Stimulated activated memory B cell treated with anti-CD40 and anti-IgM and Interleukin-4, amounts not matched to agents 10 μg/mL and 1 μg/mL and 100 μg/mL, for 72 hours (primary cell): ENCODE measurements around the gene CDK2.
A peak's percentile ranks its signal among the peaks of the same experiment; 100 is the strongest.

ENCODE experiments used
- ATAC-seq: fragments of 150-1000 bp; cut with Tn5 transposase; 2 replicates; pipeline ENCODE4 v1.10.0; 2021
- H3K27ac Mint-ChIP-seq: one replicate; pipeline ENCODE4 v1.8.0; 2022; ENCODE audit warnings: mild to moderate bottlenecking, mixed read lengths
- H3K27me3 Mint-ChIP-seq: one replicate; pipeline ENCODE4 v1.8.0; 2022; ENCODE audit warnings: mixed read lengths
- H3K36me3 Mint-ChIP-seq: one replicate; pipeline ENCODE4 v1.8.0; 2022; ENCODE audit warnings: mixed read lengths
- H3K4me1 Mint-ChIP-seq: one replicate; pipeline ENCODE4 v1.8.0; 2022; ENCODE audit warnings: mixed read lengths
- H3K4me3 Mint-ChIP-seq: one replicate; pipeline ENCODE4 v1.8.0; 2022; ENCODE audit warnings: mild to moderate bottlenecking, moderate library complexity, mixed read lengths
- H3K9me3 Mint-ChIP-seq: one replicate; pipeline ENCODE4 v1.8.0; 2022; ENCODE audit warnings: mixed read lengths

Gene CDK2

DNA sequence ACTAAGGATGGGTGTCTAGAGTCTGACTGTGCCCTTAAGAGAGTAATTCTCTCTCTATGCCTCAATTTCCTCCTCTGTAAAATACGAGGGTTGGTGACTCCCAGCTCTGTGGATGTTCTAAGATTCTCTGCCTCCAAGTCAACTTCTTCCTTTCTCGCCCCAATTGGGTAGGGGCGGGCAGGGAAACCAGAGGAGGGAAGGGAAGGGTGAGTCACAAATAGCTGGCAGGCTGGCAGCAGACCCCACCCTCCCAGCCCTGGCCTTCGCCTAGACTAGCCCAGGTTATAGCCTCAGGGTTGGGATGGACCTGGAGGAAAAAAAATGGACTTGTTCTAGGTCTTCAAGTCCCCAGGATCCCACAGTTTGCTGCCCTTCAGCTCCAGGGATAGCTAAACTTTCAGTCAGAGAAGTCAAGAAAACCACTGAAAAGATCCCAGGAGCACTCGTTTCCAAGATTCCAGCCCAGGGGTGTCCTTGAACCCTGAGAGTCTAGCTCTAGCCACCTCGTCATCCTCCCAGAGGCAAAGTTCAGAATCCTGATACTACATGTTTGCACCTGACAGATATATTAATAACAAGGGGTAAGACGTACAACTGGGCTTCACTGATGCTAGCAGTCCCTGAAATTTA is 33.3 kb upstream of the CDK2 start:
- peaks cover 65% of the 10 kb centered on the region for H3K4me1 Mint-ChIP-seq

DNA sequence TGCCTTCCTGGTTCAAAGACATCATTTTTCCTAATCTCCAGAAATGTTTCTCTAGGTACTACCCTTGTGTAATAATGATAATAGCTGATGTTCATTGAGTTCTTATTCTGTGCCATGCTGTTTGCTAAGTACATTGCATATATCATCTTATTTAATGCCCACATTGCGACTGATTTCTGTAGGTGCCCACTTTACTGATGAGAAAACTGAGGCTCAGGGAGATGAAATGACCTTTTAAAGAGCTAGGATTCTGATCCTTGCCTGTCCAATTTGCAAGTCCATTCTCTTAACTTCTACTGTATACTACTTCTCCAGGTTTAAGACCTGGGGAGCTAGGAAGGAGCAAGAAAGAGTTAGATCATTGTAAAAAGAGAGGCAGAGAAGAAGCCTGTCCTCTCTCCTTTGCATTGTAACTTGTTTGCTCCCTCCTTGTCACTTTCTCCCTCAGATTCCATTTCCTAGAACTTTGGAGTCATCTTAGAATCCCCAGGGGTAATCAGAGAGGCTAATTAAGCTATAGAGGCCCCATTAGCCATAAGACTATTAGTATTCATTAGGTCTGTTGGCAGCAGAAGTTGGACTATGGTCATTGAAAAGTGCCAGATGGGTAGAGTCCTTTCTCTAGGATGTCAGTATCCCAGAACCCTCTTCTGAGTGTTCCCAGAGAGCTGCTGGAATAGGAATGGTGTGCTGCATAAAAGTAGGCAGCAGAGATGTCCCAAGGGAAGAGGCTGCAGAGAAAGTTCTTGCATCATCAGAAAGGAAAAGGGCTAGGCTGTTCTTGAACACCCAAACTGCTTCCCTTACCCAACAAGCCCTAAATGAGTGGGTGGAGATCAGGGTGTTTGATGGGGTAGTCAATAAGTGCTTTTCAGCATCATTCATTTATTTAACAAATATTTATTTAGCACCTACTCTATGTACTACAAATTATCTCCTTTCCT is 32.6 kb upstream of the CDK2 start:
- no peak for ATAC-seq
- H3K27me3 Mint-ChIP-seq = no peaks in the 10 kb centered on the region
- peaks cover 63% of the 10 kb centered on the region for H3K4me1 Mint-ChIP-seq
- H3K4me3 Mint-ChIP-seq = no peak overlapping the region
- H3K27ac Mint-ChIP-seq = peak overlapping the region; percentile 68
- no peaks in the 10 kb centered on the region for H3K9me3 Mint-ChIP-seq
- peaks cover 37% of the 10 kb centered on the region for H3K36me3 Mint-ChIP-seq

More for the DNA sequence above, 33.3 kb upstream of the CDK2 start:
- H3K9me3 Mint-ChIP-seq = no peaks in the 10 kb centered on the region
- H3K36me3 Mint-ChIP-seq = peaks cover 30% of the 10 kb centered on the region
- H3K27ac Mint-ChIP-seq = peak overlapping the region; percentile 95
- peak overlapping the region; percentile 95 for H3K4me3 Mint-ChIP-seq
- no peaks in the 10 kb centered on the region for H3K27me3 Mint-ChIP-seq
- no peak for ATAC-seq

DNA sequence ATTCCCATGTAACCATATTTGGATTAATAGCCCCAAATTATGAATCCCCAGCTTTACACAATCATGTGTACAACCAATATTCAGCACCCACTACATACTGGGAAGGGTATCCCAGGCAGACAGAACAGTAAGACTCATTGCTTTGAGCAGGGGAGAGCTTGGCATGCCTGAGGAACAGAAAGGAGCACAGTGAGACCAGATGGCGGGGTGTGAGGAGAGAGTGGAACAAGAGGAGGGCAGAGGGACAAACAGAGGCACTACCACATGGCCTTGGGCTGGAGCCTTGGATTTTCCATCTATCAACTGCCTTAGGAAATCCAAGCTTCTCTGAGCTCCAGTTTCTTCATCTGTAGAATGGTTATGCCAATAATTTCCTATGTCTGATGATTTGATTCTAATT is 31.9 kb upstream of the CDK2 start:
- Mint-ChIP-seq H3K9me3 (no peaks in the 10 kb centered on the region), H3K36me3 (peaks cover 40% of the 10 kb centered on the region)

GRCh38 chr12:55935738-55936151 is 30.9 kb upstream of the CDK2 start:
- H3K4me3 Mint-ChIP-seq = no peak overlapping the region
- H3K27me3 Mint-ChIP-seq = no peaks in the 10 kb centered on the region
- H3K4me1 Mint-ChIP-seq = peaks cover 58% of the 10 kb centered on the region
- H3K27ac Mint-ChIP-seq = no peak overlapping the region
- H3K9me3 Mint-ChIP-seq = no peaks in the 10 kb centered on the region
- no peak for ATAC-seq
- peaks cover 49% of the 10 kb centered on the region for H3K36me3 Mint-ChIP-seq

More for the DNA sequence above, 31.9 kb upstream of the CDK2 start:
- peak overlapping the region; percentile 68 for H3K27ac Mint-ChIP-seq
- peaks cover 58% of the 10 kb centered on the region for H3K4me1 Mint-ChIP-seq
- ATAC-seq = no peak
- no peak overlapping the region for H3K4me3 Mint-ChIP-seq
- no peaks in the 10 kb centered on the region for H3K27me3 Mint-ChIP-seq

DNA sequence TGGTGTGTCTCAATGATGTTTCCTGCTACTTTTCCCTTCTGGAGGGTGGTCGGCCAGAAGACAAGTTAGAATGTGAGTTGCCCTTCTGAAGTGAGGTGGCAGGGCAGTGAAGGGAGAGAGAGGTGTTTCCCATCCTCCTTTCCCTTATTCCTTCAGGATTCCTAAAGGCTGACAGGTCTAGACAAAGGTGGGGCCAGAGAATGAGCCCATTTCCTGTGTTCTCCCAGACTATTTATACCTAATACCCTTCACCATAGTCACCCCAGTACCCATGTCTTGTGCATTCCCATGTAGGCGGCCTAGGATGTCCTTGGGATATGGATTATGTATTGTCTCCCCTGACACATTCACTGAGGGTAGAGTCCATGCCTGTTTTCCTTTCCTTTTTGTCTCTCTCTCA is 28.6 kb upstream of the CDK2 start:
- Mint-ChIP-seq H3K27me3 (no peaks in the 10 kb centered on the region), H3K4me3 (no peak overlapping the region), H3K9me3 (no peaks in the 10 kb centered on the region), H3K4me1 (peaks cover 45% of the 10 kb centered on the region), H3K36me3 (peaks cover 56% of the 10 kb centered on the region), H3K27ac (peak overlapping the region; percentile 33)
- ATAC-seq = no peak

DNA sequence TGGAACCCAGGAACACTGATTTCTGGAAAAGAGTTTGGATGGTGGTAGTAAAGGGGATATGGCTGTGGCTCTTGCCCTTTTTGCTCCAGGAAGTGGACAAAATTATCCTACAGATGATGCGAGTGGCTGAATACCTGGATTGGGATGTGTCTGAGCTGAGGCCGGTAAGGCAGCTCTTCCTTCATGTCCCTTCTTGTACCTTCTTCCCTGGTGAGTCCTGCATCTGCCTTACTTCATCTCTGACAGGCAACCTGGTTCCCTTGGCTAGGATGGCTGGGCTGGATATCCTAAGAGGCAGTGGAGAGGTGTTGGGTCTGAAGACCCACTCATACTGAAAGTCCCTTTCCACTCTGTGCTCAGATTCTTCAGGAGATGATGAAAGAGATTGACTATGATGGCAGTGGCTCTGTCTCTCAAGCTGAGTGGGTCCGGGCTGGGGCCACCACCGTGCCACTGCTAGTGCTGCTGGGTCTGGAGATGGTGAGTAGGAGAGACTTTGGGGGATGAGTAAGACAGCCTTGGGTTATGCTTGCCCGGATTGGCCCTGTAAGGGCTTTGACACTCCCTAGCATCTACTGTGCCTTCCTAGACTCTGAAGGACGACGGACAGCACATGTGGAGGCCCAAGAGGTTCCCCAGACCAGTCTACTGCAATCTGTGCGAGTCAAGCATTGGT is 27.7 kb upstream of the CDK2 start:
- Mint-ChIP-seq H3K9me3 (no peaks in the 10 kb centered on the region), H3K27me3 (no peaks in the 10 kb centered on the region), H3K4me1 (peaks cover 41% of the 10 kb centered on the region), H3K27ac (peak overlapping the region; percentile 33), H3K4me3 (no peak overlapping the region), H3K36me3 (peaks cover 64% of the 10 kb centered on the region)
- ATAC-seq = no peak

DNA sequence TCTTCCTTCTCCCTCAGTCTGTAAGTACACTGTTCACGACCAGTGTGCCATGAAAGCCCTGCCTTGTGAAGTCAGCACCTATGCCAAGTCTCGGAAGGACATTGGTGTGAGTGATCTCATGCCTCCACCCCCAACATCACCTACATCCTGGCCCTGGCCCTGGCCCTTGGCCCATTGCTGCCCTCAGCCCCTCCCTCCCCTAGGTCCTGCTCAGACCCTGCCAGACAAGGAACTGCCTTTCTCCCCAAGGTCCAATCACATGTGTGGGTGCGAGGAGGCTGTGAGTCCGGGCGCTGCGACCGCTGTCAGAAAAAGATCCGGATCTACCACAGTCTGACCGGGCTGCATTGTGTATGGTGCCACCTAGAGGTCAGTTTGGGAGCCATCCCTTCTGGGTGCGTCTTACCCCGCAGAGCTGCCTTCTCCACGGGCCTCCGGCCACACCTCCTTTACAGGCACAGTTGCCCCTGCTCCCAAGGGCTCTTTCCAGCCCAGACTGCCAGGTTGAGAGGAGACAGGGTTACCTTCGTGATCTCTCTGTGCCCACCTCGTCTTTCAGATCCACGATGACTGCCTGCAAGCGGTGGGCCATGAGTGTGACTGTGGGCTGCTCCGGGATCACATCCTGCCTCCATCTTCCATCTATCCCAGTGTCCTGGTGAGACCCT is 26.4 kb upstream of the CDK2 start:
- peak; percentile 97 for ATAC-seq
- Mint-ChIP-seq H3K4me3 (no peak overlapping the region), H3K9me3 (no peaks in the 10 kb centered on the region), H3K27me3 (no peaks in the 10 kb centered on the region), H3K36me3 (peaks cover 76% of the 10 kb centered on the region), H3K27ac (peak overlapping the region; percentile 35), H3K4me1 (peaks cover 29% of the 10 kb centered on the region)

DNA sequence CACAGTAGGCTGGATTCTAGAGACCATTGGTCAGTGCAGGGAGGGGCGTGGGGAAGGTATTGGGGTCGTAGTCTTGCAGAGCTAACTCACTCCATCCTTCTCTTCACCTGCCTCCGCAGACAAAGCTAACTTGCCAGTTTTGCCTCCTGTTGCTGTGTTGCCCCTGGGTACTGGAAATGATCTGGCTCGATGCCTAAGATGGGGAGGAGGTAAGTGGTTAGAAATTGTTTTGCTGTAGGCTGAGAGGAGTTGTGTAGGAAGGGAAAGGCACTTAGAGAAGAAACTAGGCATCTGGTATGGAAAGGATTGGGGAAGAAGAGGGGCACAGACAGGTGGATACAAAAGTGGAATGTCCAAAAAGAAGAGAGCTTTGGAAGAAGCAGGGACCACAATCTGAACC is 24.6 kb upstream of the CDK2 start:
- Mint-ChIP-seq H3K27ac (no peak overlapping the region), H3K27me3 (no peaks in the 10 kb centered on the region), H3K4me3 (no peak overlapping the region), H3K4me1 (peaks cover 18% of the 10 kb centered on the region), H3K36me3 (peaks cover 82% of the 10 kb centered on the region), H3K9me3 (no peaks in the 10 kb centered on the region)
- ATAC-seq = no peak

DNA sequence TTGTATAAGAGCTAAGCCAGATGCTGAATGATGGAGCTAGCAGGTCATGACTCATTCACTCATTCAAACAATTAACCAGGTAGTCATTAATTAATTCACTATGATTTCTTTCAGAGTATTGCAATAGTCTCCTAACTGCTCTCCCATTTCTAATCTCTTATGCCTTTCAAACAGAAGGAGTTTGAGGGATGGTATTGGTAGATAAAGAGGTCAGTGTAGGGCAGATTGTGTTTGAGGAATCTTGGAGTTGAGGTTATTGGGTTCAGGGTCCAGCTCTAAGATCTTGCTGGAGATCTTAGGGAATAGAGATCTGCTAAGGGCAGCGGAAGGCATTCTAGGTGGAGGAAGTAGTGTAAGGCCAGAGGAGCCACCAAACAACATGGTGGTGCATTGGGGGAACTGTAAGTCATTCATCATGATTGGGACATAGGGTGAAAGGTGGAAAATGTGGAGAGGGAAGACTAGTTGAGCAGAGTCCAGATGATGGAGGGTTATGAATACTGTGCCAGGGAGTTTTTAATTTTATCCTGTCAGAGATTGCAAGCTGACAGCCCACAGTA is 24.0 kb upstream of the CDK2 start:
- peaks cover 13% of the 10 kb centered on the region for H3K4me1 Mint-ChIP-seq
- H3K9me3 Mint-ChIP-seq = no peaks in the 10 kb centered on the region
- no peaks in the 10 kb centered on the region for H3K27me3 Mint-ChIP-seq
- H3K27ac Mint-ChIP-seq = no peak overlapping the region
- peaks cover 80% of the 10 kb centered on the region for H3K36me3 Mint-ChIP-seq
- no peak overlapping the region for H3K4me3 Mint-ChIP-seq
- no peak for ATAC-seq

DNA sequence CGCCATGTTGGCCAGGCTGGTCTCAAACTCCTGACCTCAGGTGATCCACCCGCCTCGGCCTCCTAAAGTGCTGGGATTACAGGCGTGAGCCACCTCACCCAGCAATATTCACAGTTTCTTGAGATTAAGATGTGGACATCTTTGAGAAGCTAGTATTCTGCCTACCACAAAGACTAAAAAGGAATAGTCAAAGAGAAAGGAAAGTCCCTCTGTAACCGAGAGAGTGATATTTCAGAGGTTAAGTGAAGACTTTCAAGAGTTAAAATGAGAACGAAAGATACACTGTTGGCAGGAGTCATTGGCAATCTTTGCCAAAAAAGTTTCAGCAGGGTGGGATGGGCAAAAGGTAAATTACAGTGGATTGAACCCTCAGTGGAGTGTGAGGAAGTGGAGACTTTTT is 20.1 kb upstream of the CDK2 start:
- Mint-ChIP-seq H3K4me3 (no peak overlapping the region), H3K27me3 (no peaks in the 10 kb centered on the region), H3K27ac (peak overlapping the region; percentile 40), H3K36me3 (peaks cover 65% of the 10 kb centered on the region), H3K4me1 (no peaks in the 10 kb centered on the region), H3K9me3 (no peaks in the 10 kb centered on the region)
- ATAC-seq = no peak

DNA sequence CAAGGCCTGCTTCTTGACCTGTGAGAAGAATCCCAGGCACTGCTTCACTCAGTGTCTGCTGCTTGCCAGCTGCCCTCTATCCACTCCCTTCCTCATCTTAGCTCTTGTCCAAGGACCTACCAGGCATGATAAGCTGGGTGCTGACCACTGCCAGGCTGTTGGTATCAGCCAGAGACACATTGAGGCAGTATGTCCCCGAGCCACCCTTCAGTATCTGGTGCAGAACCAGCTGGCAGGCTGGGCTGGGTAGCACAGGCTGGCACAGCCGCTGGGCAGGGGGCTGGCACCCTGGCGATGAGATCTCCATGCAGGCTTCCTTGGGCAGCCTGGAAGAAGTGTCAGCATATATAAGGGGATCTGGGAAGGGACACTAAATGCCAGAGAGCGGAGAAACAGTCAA is 11.3 kb upstream of the CDK2 start:
- Mint-ChIP-seq H3K27me3 (no peaks in the 10 kb centered on the region), H3K36me3 (peaks cover 31% of the 10 kb centered on the region), H3K4me3 (no peak overlapping the region), H3K4me1 (peaks cover 5% of the 10 kb centered on the region), H3K27ac (peak overlapping the region; percentile 44), H3K9me3 (no peaks in the 10 kb centered on the region)
- ATAC-seq = no peak

- H3K27me3 Mint-ChIP-seq = no peaks in the 10 kb centered on the region
- ATAC-seq = peak; percentile 68
- peaks cover 31% of the 10 kb centered on the region for H3K36me3 Mint-ChIP-seq
- H3K4me3 Mint-ChIP-seq = no peak overlapping the region
- H3K27ac Mint-ChIP-seq = peak overlapping the region; percentile 44
- peaks cover 5% of the 10 kb centered on the region for H3K4me1 Mint-ChIP-seq
- no peaks in the 10 kb centered on the region for H3K9me3 Mint-ChIP-seq
Measured at GRCh38 chr12:55955800-55956508, 10.7 kb upstream of the CDK2 start.

DNA sequence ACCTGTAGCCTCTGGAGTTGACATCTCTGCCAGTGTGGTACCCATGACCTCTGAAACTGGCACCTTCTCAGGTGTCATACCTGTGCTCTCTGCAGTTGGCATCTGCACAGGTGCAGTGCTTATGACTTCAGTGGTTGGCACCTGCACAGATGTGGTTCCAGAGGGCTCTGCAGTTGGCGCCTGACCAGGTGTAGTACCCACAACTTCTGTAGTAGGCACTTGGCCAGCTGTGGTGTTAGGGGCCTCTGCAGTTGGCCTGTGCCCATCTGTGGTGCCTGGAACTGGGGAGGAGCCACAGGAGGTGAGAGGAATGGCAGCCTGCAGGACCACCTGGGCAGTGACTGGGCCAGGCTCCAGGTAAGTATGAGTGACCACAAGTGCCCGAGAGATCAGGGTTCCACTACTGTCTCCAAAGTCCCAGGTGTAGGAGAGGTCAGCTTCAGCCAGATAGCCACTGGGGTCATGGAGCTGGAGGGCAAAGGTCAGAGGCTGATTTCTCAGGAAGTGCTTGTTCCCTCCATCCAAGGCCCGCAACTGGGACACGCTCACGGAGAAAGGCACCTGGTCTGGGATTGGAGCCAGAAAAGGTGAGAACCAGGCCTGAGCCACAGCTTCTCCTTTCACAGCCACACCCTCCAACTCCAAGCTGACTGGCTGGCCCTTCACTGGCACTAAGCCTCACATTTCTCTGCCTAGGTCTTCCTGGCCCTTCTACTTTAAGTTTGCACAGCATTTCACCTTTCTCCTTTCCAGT is 9.3 kb upstream of the CDK2 start:
- H3K9me3 Mint-ChIP-seq = no peaks in the 10 kb centered on the region

DNA sequence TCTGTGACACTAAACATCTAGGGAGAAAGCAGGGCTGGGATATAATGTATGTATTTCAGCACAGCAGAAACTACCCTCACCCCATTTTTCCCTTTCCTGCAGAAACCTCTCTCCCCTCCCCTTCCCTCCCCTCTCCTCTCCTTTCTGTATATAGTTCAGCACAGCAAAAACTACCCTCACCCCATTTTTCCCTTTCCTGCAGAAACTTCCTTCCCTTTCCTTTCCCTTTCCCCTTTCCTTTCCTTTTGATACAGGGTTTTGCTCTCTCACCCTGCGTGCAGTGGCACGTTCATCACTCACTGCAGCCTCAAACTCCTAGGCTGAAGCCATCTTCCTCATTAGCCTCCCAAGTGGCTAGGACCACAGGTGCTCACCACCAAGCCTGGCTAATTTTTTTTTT is 2.9 kb upstream of the CDK2 start:
- Mint-ChIP-seq H3K27me3 (no peaks in the 10 kb centered on the region), H3K4me3 (no peak overlapping the region), H3K9me3 (no peaks in the 10 kb centered on the region), H3K27ac (no peak overlapping the region), H3K36me3 (peaks cover 9% of the 10 kb centered on the region), H3K4me1 (peaks cover 33% of the 10 kb centered on the region)
- ATAC-seq = no peak

More for the DNA sequence above, 9.3 kb upstream of the CDK2 start:
- Mint-ChIP-seq H3K36me3 (peaks cover 19% of the 10 kb centered on the region), H3K4me1 (peaks cover 5% of the 10 kb centered on the region), H3K27ac (peak overlapping the region; percentile 18), H3K4me3 (no peak overlapping the region), H3K27me3 (no peaks in the 10 kb centered on the region)
- ATAC-seq = no peak
